ENCODE data around the gene PWWP2A.
"Not testable (repeated sequence)": the region's sequence is repeated elsewhere in the genome, so short reads cannot be mapped to it uniquely, and the experiment has no call there.

PWWP2A gene

GRCh38 chr5:160071916-160072315, 47.3 kb downstream of the PWWP2A start:
- H4K20me1 ChIP-seq (ENCODE audit: insufficient read depth, low read length): no peaks in the 10 kb centered on the region
- no peak overlapping the region for H3K4me2 ChIP-seq (ENCODE audit: low read length)
- TF ChIP-seq EZH2phosphoT487 (IDR thresholded peaks at IDR 0.05; ENCODE audit: low read depth): no peak
- no peak for TF ChIP-seq CTCF (IDR thresholded peaks at IDR 0.05; ENCODE audit: low read depth, low read length)
- no peak overlapping the region for H2AFZ ChIP-seq (ENCODE audit: low read depth, low read length)
- no peak overlapping the region for H3K4me3 ChIP-seq (ENCODE audit: low read length)
- no peaks in the 10 kb centered on the region for H3K27me3 ChIP-seq (ENCODE audit: low read depth, low read length)
- no peak overlapping the region for H3K9ac ChIP-seq (ENCODE audit: low read length)
- no peaks in the 10 kb centered on the region for H3K9me3 ChIP-seq (ENCODE audit: insufficient read depth, low read length)
- H3K27ac ChIP-seq (ENCODE audit: low read length): no peak overlapping the region
- H3K79me2 ChIP-seq (ENCODE audit: low read length): no peaks in the 10 kb centered on the region
- H3K36me3 ChIP-seq (replicated peaks; ENCODE audit: low read depth, low read length): no peaks in the 10 kb centered on the region
- no peaks in the 10 kb centered on the region for H3K4me1 ChIP-seq (ENCODE audit: low read length)

GRCh38 chr5:160071516-160071915, 47.7 kb downstream of the PWWP2A start:
- Histone ChIP-seq H3K27ac (ENCODE audit: low read length) (no peak overlapping the region), H3K9me3 (ENCODE audit: insufficient read depth, low read length) (no peaks in the 10 kb centered on the region), H3K79me2 (ENCODE audit: low read length) (no peaks in the 10 kb centered on the region), H4K20me1 (ENCODE audit: insufficient read depth, low read length) (no peaks in the 10 kb centered on the region), H3K4me1 (ENCODE audit: low read length) (no peaks in the 10 kb centered on the region), H3K9ac (ENCODE audit: low read length) (no peak overlapping the region), H3K36me3 (replicated peaks; ENCODE audit: low read depth, low read length) (no peaks in the 10 kb centered on the region), H3K4me2 (ENCODE audit: low read length) (no peak overlapping the region), H2AFZ (ENCODE audit: low read depth, low read length) (no peak overlapping the region), H3K27me3 (ENCODE audit: low read depth, low read length) (no peaks in the 10 kb centered on the region), H3K4me3 (ENCODE audit: low read length) (no peak overlapping the region)
- TF ChIP-seq EZH2phosphoT487 (IDR thresholded peaks at IDR 0.05; ENCODE audit: low read depth): no peak
- TF ChIP-seq CTCF (IDR thresholded peaks at IDR 0.05; ENCODE audit: low read depth, low read length): no peak

- not testable (repeated sequence) for H3K9ac ChIP-seq (ENCODE audit: low read length); H4K20me1 ChIP-seq (ENCODE audit: insufficient read depth, low read length); H3K9me3 ChIP-seq (ENCODE audit: insufficient read depth, low read length); H3K4me3 ChIP-seq (ENCODE audit: low read length); H3K79me2 ChIP-seq (ENCODE audit: low read length); H3K4me2 ChIP-seq (ENCODE audit: low read length); H3K36me3 ChIP-seq (replicated peaks; ENCODE audit: low read depth, low read length); H3K4me1 ChIP-seq (ENCODE audit: low read length); H3K27me3 ChIP-seq (ENCODE audit: low read depth, low read length); H3K27ac ChIP-seq (ENCODE audit: low read length); H2AFZ ChIP-seq (ENCODE audit: low read depth, low read length)
Observed at GRCh38 chr5:160069120-160069519, 50.1 kb downstream of the PWWP2A start.

- TF ChIP-seq CTCF (IDR thresholded peaks at IDR 0.05; ENCODE audit: low read depth, low read length): no peak
- no peak for TF ChIP-seq EZH2phosphoT487 (IDR thresholded peaks at IDR 0.05; ENCODE audit: low read depth)
- H3K9ac ChIP-seq (ENCODE audit: low read length): no peak overlapping the region
- H3K79me2 ChIP-seq (ENCODE audit: low read length): no peaks in the 10 kb centered on the region
- H3K4me3 ChIP-seq (ENCODE audit: low read length): no peak overlapping the region
- peaks cover 3% of the 10 kb centered on the region for H3K36me3 ChIP-seq (replicated peaks; ENCODE audit: low read depth, low read length)
- no peaks in the 10 kb centered on the region for H3K4me1 ChIP-seq (ENCODE audit: low read length)
- H3K27ac ChIP-seq (ENCODE audit: low read length): no peak overlapping the region
- no peaks in the 10 kb centered on the region for H4K20me1 ChIP-seq (ENCODE audit: insufficient read depth, low read length)
- no peak overlapping the region for H3K4me2 ChIP-seq (ENCODE audit: low read length)
- no peaks in the 10 kb centered on the region for H3K27me3 ChIP-seq (ENCODE audit: low read depth, low read length)
- no peak overlapping the region for H2AFZ ChIP-seq (ENCODE audit: low read depth, low read length)
- H3K9me3 ChIP-seq (ENCODE audit: insufficient read depth, low read length): no peaks in the 10 kb centered on the region
Observed at GRCh38 chr5:160064995-160065614, 54.1 kb downstream of the PWWP2A start.
